GM18867 (cell line): ENCODE results near the gene DCDC1.
A peak's percentile ranks its signal among the peaks of the same experiment; 100 is the strongest.

ENCODE experiments used
- ATAC-seq: cut with Tn5 transposase; IDR thresholded peaks from one replicate; pipeline ENCODE4 v1.9.1; 2021; ENCODE audit warnings: mild to moderate bottlenecking, moderate library complexity; ENCODE audit not compliant: unreplicated experiment

The DCDC1 gene

GRCh38 chr11:31236143-31236542 is 133.4 kb downstream of the DCDC1 start:
- no peak for ATAC-seq

DNA sequence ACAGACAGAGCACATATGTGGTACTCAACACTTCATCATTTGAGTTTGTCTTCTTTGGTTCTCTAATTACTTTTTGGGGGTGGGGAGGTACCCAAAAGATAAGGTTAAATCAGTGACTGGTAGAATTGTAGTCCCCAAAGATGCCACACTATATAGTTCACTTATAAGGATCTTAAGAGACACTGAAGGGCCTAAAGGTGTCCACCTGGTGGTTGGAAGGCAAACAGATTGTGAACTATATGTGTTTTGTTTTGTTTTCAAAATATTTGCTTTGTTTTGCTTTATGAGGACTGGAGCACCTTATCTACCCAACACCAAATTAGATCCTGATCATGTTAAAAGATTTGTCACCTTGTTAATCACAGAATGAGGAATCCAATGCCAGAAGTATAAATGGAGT is 136.1 kb downstream of the DCDC1 start:
- ATAC-seq, result no peak

DNA sequence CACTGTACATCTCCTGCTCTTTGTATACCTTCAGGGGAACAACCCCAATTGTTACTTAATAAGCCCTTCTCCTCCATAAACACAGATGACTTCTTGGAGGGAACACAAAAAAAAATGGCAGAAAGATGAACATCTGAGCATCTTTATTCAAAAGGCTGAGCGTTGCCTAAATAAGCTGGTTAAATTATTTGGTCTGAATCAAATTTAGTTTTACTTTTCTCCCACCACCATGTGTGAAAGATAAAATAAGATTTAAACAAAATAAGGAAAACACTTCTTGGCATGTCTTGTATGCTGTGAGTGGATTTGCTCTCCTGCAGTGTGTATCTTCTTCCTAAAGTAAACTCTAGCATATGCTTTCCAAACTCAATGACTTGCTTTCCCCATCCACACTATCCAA is 137.9 kb downstream of the DCDC1 start:
- ATAC-seq, result no peak

DNA sequence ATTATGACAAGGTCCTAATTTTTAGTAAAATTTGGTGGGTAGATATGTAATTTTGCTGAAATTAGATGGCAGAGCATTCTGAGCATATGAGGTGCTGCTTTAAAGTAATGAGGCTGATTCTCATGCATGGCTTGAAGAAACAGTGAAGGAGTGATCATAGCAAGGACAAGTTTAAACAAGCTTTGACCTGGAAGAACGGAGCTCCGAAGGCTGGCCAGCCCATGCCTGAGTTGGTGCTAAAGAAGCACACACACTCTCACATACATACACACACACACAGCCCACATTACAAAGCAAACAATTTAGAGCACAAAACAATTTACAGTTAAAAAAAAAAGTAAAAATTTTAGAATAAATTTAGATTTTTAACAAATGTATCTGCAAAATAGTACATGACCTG is 150.7 kb downstream of the DCDC1 start:
- no peak for ATAC-seq

GRCh38 chr11:31214372-31214771 is 155.2 kb downstream of the DCDC1 start:
- ATAC-seq, result no peak

- no peak for ATAC-seq
Observed at GRCh38 chr11:31199378-31199777, 170.2 kb downstream of the DCDC1 start.

DNA sequence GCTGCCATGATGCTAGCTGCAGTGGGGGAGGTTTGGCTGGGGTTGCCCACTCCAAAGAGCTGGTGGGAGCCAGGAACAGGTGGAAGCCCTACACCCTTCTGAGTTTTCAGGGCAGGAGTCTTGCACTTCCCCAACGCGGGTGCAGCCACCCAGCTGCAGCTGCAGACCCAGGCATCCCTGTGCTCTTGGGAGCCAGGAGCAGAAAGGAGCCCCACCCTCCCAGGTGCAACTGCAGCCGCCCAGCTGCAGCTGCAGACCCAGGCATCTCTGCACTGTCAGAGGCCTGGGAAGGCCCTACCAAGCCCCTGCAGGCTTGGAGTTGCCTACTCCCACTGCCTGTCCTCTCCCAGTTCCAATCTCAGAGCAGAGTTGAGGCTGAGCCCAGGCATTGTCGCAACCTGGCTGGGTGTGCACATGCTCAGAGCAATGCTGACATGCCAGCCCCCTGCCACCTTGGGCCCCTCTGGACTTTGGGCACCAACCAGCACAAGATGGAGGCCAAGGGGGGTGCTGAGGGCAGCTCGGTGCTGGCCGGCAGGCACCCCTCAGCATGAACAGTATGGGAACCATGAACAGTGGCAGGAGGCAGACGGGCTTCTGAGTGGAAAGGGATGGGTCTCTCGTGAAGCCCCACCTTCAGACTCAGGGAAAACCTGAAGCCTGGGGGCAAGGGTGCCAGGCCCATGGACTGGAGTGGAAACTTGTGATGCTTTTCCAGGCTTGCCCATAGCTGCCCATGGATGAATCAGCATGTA is 195.4 kb downstream of the DCDC1 start:
- no peak for ATAC-seq

DNA sequence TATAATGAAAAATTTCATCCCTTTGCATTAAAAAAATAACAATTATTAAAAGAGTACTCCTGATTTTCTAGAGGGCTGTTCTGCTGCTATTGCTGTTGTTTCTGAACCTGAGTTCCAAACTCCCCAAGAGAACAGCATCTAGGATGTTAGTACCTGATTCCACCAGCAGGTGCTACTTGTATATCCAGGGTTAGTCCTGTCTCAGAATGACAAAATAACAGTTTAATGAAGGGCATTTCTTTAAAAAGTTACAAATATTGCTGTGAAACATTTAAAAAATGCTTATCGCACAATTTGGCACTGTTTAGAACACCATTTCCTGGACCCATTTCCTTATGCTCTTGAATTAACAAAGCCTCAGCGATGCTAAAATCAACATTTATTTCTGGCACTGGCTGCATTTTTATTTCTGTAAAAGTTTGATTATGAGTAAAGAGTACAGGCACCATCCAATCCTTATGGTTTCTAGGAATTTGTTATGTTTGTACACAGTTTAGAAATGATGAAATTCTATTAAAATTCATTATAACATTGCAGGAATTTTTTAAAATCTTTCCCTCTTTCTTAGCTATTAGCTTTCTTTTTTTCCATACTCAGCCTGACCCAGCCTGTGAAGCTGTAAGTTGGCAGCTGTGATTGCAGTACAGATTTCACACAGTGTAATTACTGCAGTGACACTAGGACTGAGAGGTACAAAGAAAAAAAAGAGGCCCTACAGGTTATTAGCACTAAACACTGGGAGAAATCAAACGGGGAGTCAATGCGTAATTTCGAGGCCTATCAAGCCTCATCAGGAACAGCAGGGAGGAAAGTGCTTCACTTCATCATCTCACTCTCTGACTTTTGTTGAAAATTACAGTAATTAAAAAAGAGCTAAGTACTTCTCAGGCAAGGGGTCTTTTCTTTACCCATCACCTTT is 208.8 kb downstream of the DCDC1 start:
- peak; percentile 71 for ATAC-seq

DNA sequence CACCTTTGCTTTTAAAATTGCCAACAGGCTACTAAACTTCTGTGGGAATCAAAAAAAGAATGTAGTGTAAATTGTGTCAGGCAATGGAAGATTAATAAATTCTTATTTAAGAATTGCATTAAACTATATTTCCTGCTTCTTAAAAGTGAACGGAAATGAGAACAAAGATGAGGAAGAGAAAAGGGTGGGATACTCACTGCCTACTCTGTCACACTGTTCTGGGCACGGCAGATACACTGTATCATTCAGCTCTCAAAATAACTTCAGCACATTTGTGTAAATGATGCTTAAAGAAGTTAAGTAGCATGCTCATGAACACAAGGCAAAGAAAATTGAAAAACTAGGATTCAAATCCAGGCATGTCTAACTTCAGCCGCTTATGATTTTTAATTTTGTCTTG is 218.7 kb downstream of the DCDC1 start:
- ATAC-seq, result no peak

DNA sequence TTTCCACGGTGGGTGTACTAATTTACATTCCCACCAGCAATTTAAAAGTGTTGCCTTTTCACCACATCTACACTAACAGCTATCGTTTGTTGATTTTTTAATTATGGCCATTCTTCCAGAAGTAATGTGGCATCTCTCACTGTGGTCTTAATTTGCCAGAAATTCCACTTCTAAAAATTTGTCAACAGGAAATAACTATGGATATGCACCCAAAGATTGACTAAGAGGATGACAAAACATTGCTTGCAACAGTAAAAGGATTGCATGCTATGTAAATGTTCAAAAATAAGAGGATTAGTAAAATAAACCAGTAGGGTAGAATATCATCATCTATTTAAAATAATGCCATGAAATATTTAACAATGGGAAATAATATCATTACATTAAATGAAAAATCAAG is 219.5 kb downstream of the DCDC1 start:
- no peak for ATAC-seq

DNA sequence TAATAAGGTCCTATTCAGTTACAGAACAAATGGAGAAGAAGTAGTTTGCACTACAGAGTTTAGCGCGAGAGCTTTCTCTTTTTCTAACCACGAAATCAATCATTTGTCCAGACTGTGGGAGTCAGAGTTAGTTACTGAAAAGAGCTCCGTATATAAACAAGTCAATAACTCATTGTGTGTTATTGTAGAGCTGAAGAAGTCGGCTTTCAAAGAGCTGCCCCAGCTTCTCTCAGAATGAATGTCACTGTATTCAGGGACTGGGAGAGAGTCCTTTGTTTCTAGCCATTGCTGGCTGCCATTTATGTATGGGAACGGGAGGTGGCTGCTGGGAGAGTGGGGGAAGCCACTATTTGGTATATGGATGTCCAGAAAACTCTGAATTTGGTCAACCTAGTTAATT is 227.8 kb downstream of the DCDC1 start:
- ATAC-seq, result no peak

- ATAC-seq, result no peak
Observed at GRCh38 chr11:31139479-31139878, 230.1 kb downstream of the DCDC1 start.

GRCh38 chr11:31132531-31133421 is 236.8 kb downstream of the DCDC1 start:
- ATAC-seq, result no peak

- ATAC-seq, result no peak
Observed at GRCh38 chr11:31131760-31132159, 237.8 kb downstream of the DCDC1 start.

DNA sequence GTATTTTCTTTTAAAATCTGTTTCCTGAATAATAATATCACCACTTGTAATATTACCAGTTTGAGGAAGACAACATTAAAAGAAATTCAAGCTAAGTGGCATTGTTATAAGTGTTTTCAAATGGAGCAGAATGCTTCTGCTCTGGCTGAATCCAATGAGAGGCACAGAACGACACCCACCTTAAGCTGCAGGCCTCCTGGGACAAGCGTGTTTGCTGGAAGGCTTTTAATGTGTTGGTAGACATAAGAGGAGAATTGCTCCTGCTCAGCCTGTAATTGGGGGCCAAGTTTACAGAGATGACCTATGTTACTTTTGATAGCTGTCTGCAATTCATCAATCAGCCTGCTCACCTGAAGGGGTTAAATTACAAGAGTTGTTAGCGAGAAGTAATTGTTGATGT is 242.2 kb downstream of the DCDC1 start:
- ATAC-seq, result no peak

DNA sequence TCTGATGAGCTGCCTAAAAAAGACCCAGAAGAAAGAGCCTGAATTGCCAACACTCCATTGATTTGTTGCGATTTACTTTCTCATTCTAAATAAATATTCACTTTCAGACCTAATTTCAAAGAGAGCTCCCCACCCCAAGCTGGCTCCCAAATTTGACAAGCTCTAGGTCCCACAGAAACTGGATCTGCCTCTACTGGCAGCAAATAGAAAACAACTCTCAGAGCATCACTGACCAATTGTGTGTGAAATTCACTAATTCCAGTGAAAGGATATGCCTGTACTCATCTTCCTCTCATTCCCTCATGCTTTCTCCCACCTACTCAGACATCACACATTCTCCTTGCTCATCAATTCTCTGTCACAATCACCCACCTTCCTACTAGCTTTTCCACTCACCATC is 249.1 kb downstream of the DCDC1 start:
- ATAC-seq, result no peak

- ATAC-seq, result no peak
Observed at GRCh38 chr11:31118566-31118965, 251.0 kb downstream of the DCDC1 start.

- ATAC-seq, result no peak
Observed at GRCh38 chr11:31117038-31117437, 252.5 kb downstream of the DCDC1 start.

DNA sequence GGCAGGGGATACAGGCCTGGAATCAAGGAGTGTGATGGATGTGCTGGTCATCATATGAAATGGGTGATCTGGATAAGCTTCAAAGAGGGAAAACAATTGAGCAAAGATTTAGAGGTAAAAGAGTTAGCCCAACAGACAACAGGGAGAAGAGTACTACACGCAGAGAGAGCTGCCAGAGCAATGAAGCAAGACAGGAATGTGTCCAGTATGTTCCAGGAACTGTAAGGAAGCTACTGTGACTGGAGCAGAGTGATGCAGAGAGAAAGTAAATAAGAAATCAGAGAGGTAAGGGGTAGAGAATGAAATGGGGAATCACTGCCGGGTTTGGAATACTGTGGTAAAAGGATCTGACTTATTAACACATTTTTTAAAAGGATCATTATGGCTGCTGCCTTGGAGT is 255.1 kb downstream of the DCDC1 start:
- no peak for ATAC-seq

GRCh38 chr11:31110830-31111229 is 258.7 kb downstream of the DCDC1 start:
- no peak for ATAC-seq

DNA sequence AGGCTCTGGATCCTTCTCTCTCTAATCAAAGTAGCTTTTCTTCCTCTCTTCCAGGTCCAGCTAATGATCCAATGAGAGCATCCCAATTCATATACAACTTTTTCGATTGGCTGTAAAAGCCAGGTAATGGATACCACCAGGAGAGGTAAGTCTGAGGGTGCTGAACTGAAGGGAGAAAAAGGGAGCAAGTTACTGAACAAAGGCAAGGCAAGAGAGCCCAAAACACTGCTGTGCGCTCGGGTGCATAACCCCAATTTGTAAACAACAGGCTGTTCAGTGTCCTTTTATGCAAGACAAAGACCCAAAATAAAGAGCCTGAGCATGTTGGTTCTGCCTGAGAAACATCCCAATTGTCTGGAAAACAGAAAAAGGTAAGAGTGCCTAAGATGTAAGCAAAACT is 260.1 kb downstream of the DCDC1 start:
- ATAC-seq, result no peak
